ENCODE results near the gene PPP1R13B.

GRCh38 chr14:103715052-103716000, 132.0 kb downstream of the PPP1R13B start, which contains the start of the genes XRCC3 and ZFYVE21:
- TF ChIP-seq CTCF (conservative IDR thresholded peaks at IDR 0.05) (no peak), EZH2 (IDR thresholded peaks at IDR 0.05; ENCODE audit: low read depth) (no peak)

Measured in PC-9 (cell line).